ENCODE data around the gene ADARB2.

GRCh38 chr10:1461016-1461415 lies 276.3 kb downstream of the ADARB2 start:
- TF ChIP-seq CTCF (IDR thresholded peaks at IDR 0.05) = no peak
- TF ChIP-seq POLR2AphosphoS5 (IDR thresholded peaks at IDR 0.05) = no peak

Measured in esophagus muscularis mucosa (tissue), 3 donors.